Jurkat, Clone E6-1 (cell line): ENCODE measurements around the gene DOCK2.
"Not testable (repeated sequence)": the region's sequence is repeated elsewhere in the genome, so short reads cannot be mapped to it uniquely, and the experiment has no call there.

Source experiments
- DNase-seq: peaks from one replicate; pipeline ENCODE4 v3.0.0-alpha.2; 2011; ENCODE audit warnings: low read depth, low spot score
- H3K4me3 ChIP-seq: 2 replicates; pipeline ENCODE4 v1.5.1; 2011; ENCODE audit warnings: mild to moderate bottlenecking, low read length, control low read depth, moderate library complexity

Gene DOCK2

DNA sequence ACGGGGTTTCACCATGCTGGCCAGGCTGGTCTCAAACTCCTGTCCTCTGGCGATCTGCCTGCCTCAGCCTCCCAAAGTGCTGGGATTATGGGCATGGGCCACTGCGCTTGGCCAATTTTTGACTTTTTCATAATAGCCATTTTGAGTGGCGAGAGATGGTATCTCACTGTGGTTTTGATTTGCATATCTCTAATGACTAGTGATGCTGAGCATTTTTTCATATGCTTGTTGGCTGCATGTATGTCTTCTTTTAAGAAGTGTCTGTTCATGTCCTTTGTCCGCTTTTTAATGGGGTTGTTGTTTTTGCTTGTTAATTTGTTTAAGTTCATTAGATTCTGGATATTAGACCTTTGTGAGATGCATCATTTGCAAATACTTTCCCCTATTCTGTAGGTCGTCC, 129.9 kb downstream of the DOCK2 start:
- not testable (repeated sequence) for H3K4me3 ChIP-seq, DNase-seq

DNA sequence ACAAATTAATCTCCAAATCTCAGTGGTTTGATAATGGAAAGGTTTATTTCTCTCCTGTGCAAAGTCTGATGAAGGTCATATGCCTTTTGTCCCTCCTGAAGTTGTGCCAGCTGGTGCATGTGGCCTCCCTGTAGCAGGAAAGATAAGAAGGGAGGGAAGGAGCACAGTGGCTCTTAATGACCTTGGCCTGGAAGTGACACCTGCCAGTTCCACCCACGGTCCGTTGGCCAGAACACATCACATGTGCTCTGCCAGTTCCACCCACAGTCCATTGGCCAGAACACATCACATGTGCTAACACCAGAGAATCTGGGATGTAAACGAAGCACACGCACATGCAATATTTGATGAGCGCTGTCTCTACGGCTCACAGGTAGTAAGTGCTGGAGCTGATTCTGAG, 130.9 kb downstream of the DOCK2 start:
- DNase-seq: no peak
- no peak overlapping the region for H3K4me3 ChIP-seq

DNA sequence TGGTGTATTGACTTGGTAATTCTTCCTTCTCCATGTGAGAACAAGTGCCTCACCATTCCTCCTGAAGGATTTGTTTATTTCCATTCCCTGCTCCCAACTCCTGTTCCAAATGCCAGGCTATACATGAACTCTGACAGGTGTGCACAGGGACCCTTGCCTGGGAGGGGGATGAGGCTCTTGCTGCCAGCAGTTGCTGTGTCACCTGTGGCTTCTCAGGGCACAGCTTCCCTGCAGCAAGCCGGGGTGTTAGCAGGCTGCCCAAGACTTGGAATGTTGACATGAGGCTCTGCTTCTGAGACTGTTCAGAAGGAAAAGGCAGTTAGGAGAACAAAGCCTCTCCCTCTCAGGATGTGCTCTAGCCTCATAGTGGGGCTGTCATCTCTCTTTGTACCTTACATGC, 131.3 kb downstream of the DOCK2 start:
- no peak overlapping the region for H3K4me3 ChIP-seq
- DNase-seq: no peak

DNA sequence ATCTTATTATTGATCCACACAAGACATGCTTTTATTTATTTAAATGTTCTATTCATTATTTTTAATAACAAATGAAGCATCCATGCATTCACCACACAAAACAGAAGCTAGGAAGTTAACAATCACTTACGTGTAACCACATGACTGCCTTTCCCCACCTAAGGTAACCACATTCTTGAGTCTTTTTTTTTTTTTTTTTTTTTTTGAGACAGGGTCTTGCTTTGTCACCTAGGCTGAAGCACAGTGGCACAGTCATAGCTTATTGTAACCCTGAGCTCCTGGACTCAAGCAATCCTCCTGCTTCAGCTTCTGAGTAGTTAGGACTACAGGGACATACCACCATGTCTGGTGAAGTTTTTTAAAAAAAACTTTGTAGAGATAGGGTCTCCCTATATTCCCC, 133.0 kb downstream of the DOCK2 start:
- no peak overlapping the region for H3K4me3 ChIP-seq
- peak; percentile 32 for DNase-seq

DNA sequence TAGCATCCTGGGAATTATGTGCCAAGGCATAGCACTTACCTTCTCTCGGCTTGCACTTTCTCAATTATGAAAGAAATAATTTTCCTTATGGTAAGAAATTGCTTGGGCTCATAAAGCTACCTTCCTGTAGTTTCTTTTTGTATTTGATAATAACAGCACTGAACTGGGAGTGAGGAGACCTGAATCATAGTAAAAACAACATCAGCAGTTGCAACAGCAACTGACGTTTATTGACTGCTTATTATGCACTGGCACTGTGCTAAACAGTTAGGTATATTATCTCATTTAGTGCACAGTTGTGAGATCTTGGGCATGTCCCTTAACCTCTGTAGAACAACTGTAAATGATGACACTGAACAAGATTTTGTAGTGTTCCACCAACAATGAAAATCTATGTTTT, 135.2 kb downstream of the DOCK2 start:
- DNase-seq: no peak
- no peak overlapping the region for H3K4me3 ChIP-seq

DNA sequence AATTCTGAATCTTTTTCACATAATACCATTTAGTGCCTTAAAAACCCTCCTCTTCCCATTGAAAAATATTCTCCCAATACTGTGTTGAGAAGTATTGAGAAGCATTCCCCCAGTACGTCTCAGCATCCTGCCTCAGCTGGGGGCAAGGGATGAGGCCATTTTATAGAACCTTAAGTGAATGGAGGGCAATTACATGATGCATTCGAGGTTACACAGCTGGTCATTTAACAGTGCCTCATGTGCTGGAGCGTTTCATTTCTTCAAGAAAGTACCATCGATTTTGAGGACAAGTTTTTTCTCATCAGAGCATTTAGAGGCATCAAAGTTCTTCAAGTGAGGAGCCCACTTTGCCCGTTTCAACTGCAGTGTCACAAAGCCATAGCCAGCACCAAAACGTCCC, 135.6 kb downstream of the DOCK2 start:
- DNase-seq: no peak
- no peak overlapping the region for H3K4me3 ChIP-seq

DNA sequence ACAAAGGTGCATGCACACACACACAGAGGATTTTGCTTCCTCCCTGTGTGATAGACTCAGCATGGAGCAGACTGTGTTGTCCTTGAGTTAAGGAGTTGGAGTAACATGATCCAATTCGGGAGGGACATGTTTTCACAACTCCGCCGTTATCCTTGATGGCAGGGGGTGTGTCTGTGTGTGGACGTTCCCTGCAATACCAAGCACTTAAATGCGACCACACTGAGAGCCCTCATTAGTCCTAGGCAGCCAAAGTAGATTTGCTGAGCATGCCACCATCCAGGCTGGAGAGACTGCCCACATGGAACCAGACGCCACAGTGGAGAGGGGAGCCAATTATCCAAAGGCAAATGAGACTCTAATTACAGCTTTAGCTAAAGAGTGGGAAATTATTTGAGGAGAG, 140.1 kb downstream of the DOCK2 start:
- no peak for DNase-seq
- H3K4me3 ChIP-seq: no peak overlapping the region

DNA sequence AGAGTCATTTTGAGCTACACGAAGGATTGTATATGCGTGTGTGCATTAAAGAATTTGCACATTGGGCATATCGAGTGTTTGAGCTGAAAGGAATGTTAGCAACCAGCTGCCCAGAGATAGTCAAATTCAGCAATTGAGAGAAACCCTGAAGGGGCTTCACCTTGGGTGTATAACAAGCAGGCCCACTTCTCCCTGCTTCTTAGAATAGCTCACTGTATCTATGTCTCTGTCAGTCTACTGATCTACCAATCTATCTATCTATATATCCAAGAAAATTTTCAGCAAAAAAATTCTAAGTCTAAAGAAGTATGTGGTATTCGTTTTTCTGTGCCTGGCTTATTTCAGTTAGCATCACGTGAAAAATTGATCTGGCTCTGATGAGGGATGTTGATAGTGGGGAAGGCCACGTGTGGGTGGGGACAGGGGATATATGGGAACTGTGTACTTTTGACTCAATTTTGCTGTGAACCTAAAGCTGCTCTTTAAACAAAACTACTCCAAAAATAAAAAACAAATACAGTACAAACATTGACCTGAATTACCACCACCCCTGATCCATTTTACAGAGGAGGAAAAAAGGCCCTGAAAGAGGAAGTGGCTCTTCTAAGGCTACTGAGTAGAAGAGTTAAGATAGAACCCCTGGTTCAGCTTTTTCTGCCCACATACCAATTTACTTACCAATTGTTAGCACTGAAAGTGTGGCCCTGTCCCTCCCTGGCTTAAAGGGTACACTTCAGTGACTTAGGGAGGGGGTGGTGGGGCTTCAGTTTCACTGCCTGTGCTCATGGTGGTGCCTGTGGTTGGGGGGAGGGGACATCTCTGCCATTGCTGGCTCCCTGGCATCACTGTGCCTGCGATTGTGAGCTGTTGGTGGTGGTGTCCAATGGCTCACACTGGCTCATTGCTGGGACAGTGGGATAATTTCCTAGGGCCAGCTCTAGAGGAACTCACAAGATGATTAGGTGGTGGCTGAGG, 141.8 kb downstream of the DOCK2 start:
- DNase-seq: peak; percentile 11
- H3K4me3 ChIP-seq: no peak overlapping the region

DNA sequence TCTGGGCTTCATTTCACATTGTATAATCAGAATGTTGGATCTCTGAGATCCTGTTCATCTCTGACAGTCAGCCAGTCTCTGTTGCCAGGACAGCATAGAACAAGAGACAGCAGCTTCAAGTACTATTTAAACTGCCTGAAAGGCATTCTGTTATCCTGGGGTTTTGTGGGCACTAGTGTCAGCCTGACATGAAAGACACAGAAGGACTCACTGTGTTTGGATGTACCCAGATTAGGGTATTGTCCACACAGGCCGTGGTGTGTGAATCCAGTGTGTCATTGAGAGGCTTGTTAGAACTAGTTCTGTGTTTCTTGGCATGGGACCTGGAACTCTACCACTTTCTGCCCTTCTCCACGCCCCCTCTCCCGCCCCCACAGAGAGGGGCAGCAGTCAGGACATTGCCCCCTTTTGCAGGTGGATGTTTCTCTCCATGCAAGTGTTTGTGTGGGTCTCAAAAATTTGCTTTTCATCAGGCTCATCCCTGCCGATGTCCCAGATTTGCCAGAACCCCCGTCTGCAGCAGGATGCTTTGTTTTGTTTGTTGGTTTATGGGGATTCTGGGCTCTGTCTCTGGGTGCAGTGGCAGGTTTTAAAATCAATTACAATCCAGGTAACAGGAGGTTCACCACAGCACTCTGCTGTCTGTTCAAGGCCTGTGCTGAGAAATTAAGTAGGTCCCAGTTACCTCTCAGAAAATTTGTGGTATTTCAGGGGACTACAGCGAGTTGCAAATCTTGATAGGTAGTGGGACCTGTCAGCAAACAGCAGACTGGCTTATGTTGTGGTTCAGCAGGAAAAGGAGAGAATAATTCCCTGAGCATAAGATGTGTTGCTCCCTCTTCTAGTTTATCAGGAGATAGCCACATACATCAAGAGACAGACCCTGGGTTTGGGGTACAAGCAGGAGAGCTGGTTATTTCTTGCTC, 144.6 kb downstream of the DOCK2 start:
- H3K4me3 ChIP-seq: no peak overlapping the region
- no peak for DNase-seq

DNA sequence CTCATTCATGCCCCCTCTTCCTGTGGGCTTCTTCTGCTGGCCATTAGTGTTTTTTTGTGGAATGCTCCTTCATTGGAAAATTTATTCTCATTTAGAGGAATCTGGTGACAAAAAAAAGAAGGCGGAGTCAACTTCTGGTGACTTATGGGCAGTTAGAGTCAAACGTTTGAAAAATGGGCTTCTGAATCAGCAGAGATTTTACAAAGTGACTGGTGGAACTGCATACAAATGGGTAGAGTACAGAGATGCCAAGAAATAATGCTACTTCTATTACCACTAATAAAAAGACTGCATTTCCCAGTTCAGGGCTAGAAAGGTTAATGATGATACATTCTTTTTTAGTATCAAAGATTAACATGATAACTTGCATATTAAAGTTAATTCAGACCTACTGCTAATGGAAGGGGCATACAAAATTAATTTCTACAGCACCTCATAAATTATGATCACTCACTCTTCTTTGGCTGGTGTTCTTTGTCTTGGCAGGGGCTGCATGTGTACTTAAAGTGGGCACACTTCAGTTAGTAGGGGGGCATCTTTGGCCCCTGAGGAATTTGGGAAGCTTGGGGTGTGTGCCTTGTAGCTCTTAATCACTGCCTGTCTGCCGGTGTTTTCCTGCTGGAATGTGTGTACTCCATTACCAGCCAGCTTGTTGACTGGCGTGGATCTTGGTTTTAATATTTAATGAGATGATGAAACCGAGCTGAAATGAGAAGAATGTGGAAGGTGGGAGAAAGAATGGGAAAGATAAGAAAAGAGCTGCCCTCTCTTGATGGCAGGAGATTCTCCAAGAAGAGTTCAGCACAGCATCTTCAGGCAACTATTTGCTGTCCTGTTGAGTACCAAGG, 148.9 kb downstream of the DOCK2 start:
- H3K4me3 ChIP-seq: no peak overlapping the region
- DNase-seq: no peak

DNA sequence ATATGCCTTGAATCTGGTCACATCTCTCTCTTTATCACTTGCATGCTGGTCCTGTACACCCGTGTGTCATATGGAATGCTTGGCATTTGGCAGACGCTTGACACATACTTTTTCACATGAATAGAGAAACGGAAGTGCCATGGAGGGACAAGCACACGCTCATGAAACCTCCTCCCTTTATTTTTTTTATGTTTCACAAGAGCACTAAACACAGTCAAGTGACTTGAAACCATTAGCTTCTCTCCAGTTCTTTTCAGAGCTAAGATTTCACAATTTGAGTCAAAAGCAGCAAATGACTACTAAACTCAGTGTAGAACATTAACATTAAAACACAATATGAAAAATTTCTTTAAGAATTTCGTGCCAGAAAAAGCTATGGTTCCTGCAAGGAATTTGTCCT, 151.1 kb downstream of the DOCK2 start:
- H3K4me3 ChIP-seq: no peak overlapping the region
- DNase-seq: no peak

DNA sequence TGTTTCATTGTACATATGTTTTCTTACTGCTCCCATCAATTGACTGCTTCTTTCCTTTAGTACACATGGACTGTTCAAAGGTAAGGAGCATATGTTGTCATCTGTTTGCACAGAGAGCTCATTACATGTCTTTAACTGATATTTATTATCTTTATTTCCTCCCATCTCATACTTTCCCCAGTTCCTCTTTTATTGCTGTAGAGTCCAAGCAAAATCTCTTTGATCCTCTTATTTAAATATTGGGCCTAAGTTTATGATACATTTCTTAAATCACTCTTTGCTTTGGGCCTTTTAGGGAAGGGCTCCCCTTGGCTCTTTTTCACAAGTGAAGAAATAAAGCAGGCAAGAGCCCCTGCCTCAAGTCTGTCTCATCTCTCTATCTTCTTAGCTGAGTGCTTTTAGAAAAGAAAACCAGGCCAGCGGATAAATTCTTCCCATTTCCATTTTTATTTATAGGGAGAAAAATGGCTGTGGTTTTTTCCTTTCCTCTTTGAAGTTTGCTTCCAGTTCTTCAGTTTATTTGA, 152.4 kb downstream of the DOCK2 start:
- no peak for DNase-seq
- H3K4me3 ChIP-seq: no peak overlapping the region

DNA sequence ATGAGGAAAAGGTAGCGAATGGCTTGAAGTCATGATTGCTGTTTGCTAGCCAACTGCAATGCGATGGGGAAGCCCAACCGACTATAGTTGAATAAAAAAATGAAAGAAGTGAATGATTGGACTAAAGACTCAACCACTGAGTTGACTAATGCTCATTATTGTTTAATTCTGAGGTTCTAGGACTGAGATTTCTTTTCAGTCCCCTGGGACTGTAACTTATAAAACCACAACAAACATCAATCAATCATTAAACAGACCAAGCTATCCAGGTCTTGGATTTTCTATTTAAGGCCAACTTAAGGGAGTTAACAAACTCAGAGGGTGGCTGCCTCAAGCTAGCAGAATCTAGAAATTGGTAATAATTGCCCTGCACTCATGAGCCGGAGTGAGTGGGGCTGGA, 154.2 kb downstream of the DOCK2 start:
- no peak overlapping the region for H3K4me3 ChIP-seq
- DNase-seq: no peak

DNA sequence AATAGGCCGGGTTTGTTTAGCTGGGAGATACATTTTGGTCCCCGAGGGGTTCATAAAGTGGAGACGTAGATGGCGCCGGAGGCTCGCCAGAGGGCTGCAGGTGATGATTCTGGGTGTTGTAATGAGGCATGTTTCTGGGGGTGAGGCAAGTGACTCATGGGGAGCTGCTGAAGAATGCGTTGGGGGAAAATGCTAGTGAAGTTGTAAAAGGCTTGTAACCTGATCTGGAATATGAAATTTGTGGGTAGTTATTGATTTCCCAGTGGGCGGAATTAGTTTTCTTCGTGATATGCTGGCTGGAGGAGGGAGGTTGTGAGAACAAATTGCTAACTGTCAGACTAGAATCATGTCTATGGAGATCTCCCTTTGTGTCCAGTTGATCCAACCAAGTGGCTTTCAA, 158.3 kb downstream of the DOCK2 start:
- no peak for DNase-seq
- no peak overlapping the region for H3K4me3 ChIP-seq

DNA sequence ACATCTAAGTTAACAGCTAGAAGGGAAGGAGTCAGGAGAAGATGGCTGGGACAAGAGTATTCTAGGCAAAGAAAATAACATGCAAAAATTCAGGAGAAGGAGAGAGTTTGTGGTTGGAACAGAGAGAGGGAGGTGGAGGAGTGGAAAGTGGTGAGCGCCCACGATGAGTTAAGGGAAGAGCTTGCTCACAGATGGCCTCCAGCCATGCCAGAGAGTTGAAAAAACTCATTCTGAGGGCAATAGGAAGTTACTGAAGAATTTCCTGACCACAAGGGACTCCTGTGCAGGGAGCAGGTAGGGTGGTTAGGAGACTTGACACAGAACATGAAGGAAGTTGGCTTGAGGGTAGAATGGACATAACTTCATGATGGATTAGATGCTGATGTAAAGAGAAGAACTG, 159.7 kb downstream of the DOCK2 start:
- no peak for DNase-seq
- no peak overlapping the region for H3K4me3 ChIP-seq

DNA sequence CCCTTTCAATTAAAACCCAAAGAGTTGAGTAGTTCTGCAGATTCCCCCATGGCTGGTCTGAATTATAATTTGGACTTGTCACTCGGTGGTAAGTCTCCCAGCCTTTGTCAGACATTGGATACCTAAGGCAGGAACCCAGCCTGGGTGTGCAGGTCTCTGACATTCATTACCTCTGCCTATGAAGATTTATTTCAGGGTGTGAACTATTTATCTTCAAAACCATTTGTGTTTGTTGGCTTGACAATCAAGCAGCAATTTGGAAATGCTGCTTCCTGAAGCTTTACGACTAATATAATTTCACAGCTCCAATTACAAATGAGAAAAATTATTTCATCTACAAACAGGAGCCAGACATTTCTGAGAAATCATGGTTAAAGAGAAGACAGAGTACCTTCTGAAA, 160.5 kb downstream of the DOCK2 start:
- DNase-seq: no peak
- no peak overlapping the region for H3K4me3 ChIP-seq

DNA sequence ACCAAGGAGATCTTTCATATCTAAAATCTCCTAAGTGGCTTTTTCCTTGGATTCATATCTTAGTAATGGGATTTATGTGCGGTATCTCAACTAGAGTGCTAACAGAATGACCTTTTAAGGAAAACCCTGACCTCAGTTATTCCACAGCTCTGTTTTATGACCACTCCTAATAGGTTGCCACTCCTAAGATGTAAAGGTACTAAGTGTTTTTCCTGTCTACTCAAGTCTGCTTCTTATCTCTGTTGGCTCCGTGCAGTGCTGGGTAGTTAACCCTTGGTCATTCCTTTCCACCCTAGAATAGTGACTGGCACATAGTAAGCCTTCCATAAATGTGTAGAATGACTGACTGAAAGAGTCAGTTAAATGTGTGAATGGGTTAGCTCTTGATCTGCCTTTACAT, 161.4 kb downstream of the DOCK2 start:
- H3K4me3 ChIP-seq: no peak overlapping the region
- no peak for DNase-seq

DNA sequence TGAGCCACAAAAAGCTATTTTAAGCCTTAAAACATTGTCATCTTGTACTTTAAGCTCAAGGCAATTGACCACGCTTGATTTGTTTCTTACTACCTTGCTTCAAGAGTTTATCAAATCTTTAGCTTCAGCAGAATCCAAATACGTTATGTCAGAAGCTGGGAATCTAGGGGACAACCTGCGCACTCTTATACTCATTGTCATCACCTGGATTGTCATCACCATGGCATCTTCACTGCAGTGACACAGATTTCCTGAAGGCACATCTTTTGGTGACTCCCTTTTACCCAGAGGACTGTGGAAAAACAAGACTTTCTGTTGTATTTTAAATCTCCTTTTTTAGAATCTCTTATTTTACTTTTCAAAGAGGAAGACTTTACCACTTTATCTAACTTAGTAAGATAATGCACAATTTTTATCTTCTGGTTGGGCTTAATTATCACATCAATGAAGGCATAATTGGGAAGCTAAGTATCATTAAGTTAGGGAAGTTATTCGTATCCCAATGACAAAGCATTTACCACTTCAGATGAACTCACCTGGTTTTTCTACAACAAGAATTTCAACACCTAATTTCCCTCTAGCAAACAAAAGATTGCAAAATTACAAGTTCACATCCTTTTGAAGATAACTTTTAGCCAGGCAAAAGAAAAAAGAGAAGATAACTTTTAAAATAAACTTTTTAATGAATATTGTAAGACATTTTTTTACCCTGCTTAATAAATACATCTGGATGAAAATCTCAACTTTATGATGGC, 162.0 kb downstream of the DOCK2 start:
- DNase-seq: no peak
- no peak overlapping the region for H3K4me3 ChIP-seq
